Small intestine (tissue), 7 donors: ENCODE measurements around the gene ACTG2. TPM values are rescaled to one million over a fixed set of nuclear protein-coding genes. Genes with fewer than 3 reads are reported as not detected.
A peak's percentile ranks its signal among the peaks of the same experiment; 100 is the strongest.

Experiments
- DNase-seq, 2 donors: peaks; one replicate each; pipeline versions ENCODE4 v3.0.0 to v3.0.0-alpha.2; 2013
- FAIRE-seq: peaks from 2 replicates; lab custom pipeline; 2012; peaks lifted over from hg19 to GRCh38; lab: Jason Lieb, UNC
- H3K27ac ChIP-seq, 3 donors: one replicate each; pipeline ENCODE4 v1.5.1; 2013; ENCODE audit warnings: low read length in 2 of 3, mild to moderate bottlenecking in 2 of 3, control low read depth in 1 of 3, inconsistent platforms in 1 of 3, low read depth in 1 of 3, moderate library complexity in 1 of 3
- H3K27me3 ChIP-seq, 3 donors: one replicate each; pipeline ENCODE4 v1.6.1; 2013; ENCODE audit warnings: low read length in 3 of 3, inconsistent platforms in 1 of 3; ENCODE audit not compliant: control insufficient read depth in 3 of 3, insufficient read depth in 3 of 3
- H3K36me3 ChIP-seq, 3 donors: one replicate each; pipeline ENCODE4 v1.6.1; 2013; ENCODE audit warnings: low read length in 3 of 3, inconsistent platforms in 1 of 3, low read depth in 1 of 3, mild to moderate bottlenecking in 1 of 3, moderate library complexity in 1 of 3; ENCODE audit not compliant: control insufficient read depth in 3 of 3, insufficient read depth in 2 of 3
- H3K4me1 ChIP-seq, 3 donors: one replicate each; pipeline ENCODE4 v1.6.1; 2013; ENCODE audit warnings: low read length in 2 of 3, inconsistent platforms in 1 of 3, low read depth in 1 of 3, mild to moderate bottlenecking in 1 of 3, moderate library complexity in 1 of 3; ENCODE audit not compliant: control insufficient read depth in 3 of 3, insufficient read depth in 2 of 3
- H3K4me3 ChIP-seq, 3 donors: one replicate each; pipeline ENCODE4 v1.5.1; 2013; ENCODE audit warnings: low read length in 3 of 3, control low read depth in 1 of 3, inconsistent platforms in 1 of 3, low read depth in 1 of 3, mild to moderate bottlenecking in 1 of 3, moderate library complexity in 1 of 3
- H3K9me3 ChIP-seq, 2 donors: one replicate each; pipeline ENCODE4 v1.6.1; 2013; ENCODE audit warnings: low read depth in 1 of 2, low read length in 1 of 2; ENCODE audit not compliant: control insufficient read depth in 2 of 2, insufficient read depth in 1 of 2
- WGBS, 3 donors: extraction: QIAGEN DNeasy Blood & Tissue Kit; methylation state at CpG; one replicate each; pipeline ENCODE4 v1.1.7; 2013; 5-methylcytosine and 5-hydroxymethylcytosine counted together
- polyA plus RNA-seq, 4 donors: library from polyadenylated mRNA; stranded (reverse) in 3 of 4; unstranded in 1 of 4; fragments of 200-250 nt in 3 of 4; fragments of 120-200 nt in 1 of 4; gene quantifications; one replicate each; pipeline versions ENCODE4 v1.2.1 to v1.2.3, GENCODE V29; 2013
- donor health status: healthy with polysubstance abuse.
- donor health status: control.
- donor health status: control.
- donor health status: Bipolar disorder and iron deficiency.
- donor health status: healthy.

Gene ACTG2
- polyA plus RNA-seq, 4 donors = 2.0 to 108 (median 42.5) TPM

DNA sequence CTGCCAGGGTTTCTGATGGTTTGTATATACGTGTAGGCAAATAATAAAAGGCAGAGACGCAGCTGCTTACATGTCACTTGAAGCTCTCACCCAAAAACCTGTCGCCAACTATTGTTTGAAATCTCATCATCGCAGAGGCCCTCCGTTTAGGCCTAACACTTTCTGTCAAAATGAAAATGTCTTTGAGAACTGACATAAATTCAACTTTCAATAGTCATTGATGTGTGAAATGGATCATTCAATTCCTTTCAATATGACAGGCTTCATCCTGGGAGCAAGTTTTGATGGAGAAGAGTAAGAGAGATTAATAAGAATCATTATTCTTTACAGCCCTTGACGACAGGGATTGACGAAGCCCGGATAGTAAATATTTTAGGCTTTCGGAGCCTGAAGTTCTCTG lies 2.7 kb downstream of the ACTG2 start:
- peak overlapping the region in 1 of 3 donors; percentile 74 for H3K27ac ChIP-seq
- 72 to 80% (median 78%) methylated on average over 9 of the region's 9 CpGs for WGBS, 3 donors
- no peaks in the 10 kb centered on the region for H3K27me3 ChIP-seq
- H3K4me3 ChIP-seq = peak overlapping the region in 1 of 3 donors; percentile 44
- no peak for DNase-seq
- peaks cover 0 to 3% (median 0%) of the 10 kb centered on the region in 3 donors for H3K36me3 ChIP-seq
- no peaks in the 10 kb centered on the region for H3K9me3 ChIP-seq
- FAIRE-seq = no peak
- no peaks in the 10 kb centered on the region for H3K4me1 ChIP-seq

DNA sequence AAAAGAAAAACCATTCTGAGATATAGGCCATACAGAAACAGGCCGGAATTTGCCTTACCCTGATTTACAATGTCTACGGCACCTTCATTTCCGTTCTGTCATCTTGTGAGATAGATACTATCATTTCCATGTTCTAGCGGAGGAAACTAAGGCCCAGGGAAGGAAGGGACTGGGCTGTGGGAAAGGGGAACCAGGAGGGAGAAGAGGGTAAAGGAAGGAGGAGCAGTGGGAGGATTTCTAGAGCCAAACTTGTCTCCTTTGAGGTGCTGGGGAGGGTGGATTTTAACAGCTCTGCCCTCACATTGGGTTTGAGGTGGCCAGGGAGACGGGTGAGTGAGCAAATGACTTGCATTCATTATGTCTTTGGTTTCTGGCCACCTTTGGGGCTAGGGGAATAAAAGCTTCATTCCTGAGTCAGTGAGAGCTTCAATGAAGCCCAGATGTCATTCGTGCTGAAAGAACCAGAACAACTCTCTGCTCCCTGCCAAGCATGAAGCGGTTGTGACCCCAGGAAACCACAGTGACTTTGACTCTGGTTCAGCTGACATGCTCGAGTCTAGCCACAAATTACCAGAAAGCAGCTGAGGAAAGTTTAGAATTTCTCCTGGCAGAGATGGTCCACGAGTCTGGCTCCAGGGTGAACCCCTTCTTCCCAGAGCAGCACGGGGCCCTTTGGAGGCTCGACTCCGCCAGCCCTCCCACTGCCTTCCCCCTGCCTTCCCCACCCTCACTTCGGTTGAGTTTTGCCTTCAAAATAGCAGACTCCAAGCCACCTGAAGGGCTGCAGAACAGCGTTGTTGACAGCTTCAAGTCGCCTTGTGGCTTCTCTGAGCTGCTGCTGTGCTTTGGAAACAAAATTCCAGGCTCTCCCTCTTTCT lies 3.8 kb downstream of the ACTG2 start:
- peaks cover 0 to 3% (median 0%) of the 10 kb centered on the region in 3 donors for H3K36me3 ChIP-seq
- peak in 1 of 2 donors; percentile 32 for DNase-seq
- peak overlapping the region; percentile 14 to 58 (median 27) for H3K27ac ChIP-seq
- H3K4me1 ChIP-seq = no peaks in the 10 kb centered on the region
- peak overlapping the region in 1 of 3 donors; percentile 44 for H3K4me3 ChIP-seq
- FAIRE-seq = no peak
- H3K27me3 ChIP-seq = no peaks in the 10 kb centered on the region
- no peaks in the 10 kb centered on the region for H3K9me3 ChIP-seq
- WGBS, 3 donors = 58 to 72% (median 64%) methylated on average over 15 of the region's 15 CpGs

DNA sequence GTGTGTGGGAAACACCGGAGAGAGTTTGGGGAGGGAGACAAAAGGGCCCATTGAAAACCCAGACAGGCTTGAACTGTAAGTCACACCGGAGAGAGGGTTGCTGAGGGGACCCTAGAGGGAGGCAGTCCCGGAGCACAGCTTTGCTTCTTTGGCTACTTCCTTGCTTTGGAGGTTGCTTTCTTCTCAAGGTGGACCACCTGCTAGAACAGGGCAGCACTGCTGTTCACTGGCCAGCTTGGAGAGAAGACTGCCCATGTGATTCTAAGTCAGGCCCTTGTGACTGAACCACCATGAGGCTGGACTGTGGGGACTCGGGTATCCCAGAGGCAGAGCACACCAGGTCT lies 4.4 kb downstream of the ACTG2 start:
- Histone ChIP-seq H3K27ac (peak overlapping the region; percentile 14 to 58 (median 27)), H3K4me3 (peak overlapping the region in 1 of 3 donors; percentile 44), H3K4me1 (no peaks in the 10 kb centered on the region), H3K27me3 (no peaks in the 10 kb centered on the region), H3K36me3 (peaks cover 0 to 3% (median 0%) of the 10 kb centered on the region in 3 donors), H3K9me3 (no peaks in the 10 kb centered on the region)
- no peak for DNase-seq
- FAIRE-seq = no peak
- 74 to 87% (median 76%) methylated on average over 4 of the region's 4 CpGs for WGBS, 3 donors

DNA sequence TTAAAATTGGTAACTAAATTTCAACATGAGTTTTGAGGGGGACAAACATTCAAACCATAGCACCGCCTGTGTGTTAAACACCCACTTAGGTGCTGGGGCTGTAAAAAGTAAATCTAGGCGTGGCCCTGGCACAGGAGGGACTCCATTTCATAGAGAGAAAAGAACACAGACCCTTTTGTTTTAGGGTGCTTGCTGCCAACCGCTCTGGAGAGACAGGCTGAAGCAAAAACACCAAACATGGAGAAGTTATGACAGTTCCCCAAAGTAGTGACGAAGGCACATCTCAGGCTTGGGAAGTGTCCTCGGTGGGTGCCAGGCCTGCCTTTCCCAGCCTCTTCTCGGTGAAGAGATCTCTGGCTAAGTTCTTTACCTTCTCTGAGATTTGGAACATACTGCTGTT lies 5.1 kb downstream of the ACTG2 start:
- FAIRE-seq (no peak), DNase-seq (no peak)
- Histone ChIP-seq H3K27me3 (no peaks in the 10 kb centered on the region), H3K36me3 (peaks cover 0 to 3% (median 0%) of the 10 kb centered on the region in 3 donors), H3K27ac (peak overlapping the region in 1 of 3 donors; percentile 58), H3K4me1 (no peaks in the 10 kb centered on the region), H3K9me3 (no peaks in the 10 kb centered on the region), H3K4me3 (peak overlapping the region in 1 of 3 donors; percentile 44)
- 59 to 69% (median 66%) methylated on average over 6 of the region's 6 CpGs for WGBS, 3 donors

DNA sequence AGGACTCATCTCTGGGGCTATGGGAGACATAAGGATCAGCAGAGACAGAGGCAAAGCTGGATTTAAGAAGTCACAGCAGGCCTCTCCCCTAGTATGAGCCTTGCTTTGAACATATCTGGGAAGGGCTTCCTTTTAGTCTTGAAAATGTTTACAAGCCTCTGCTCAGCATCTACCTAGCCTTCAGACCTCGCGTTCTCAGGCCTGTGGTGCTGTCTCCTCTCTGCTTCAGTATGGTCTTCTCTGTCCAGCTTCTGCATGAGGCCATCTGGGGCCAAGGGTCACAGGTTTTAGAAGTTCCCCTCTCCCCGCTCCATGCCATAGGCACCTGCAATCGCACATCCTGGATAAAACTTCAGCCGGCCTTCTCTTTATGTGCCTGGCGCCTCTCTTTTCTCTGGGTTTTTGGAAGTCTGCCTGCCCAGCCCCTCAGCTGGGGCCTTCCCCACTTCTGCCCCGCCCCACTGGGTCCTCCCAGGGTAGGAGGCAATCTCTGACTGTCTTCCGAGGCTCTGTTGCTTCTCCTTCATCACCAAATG lies 7.1 kb downstream of the ACTG2 start:
- 82 to 90% (median 89%) methylated on average over 8 of the region's 8 CpGs for WGBS, 3 donors
- no peak for FAIRE-seq
- DNase-seq = no peak
- peak overlapping the region in 1 of 3 donors; percentile 28 for H3K4me3 ChIP-seq
- H3K27ac ChIP-seq = peak overlapping the region in 1 of 3 donors; percentile 33
- H3K9me3 ChIP-seq = no peaks in the 10 kb centered on the region
- H3K27me3 ChIP-seq = no peaks in the 10 kb centered on the region
- H3K4me1 ChIP-seq = no peaks in the 10 kb centered on the region
- H3K36me3 ChIP-seq = peaks cover 0 to 3% (median 0%) of the 10 kb centered on the region in 3 donors

DNA sequence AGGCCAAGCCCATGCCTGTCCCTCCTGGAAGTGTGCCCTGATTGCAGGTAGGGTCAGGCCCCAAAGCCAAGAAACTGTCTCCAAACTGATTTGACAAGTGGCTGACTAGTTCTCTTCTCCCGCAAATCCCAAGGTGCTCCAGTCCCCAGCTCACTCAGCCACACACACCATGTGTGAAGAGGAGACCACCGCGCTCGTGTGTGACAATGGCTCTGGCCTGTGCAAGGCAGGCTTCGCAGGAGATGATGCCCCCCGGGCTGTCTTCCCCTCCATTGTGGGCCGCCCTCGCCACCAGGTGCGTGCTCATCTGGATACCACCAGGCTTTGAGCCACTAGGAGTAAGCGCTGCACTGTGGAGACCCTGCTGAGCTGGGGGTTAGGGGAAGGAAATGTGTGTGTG lies 8.3 kb downstream of the ACTG2 start:
- Histone ChIP-seq H3K4me3 (no peak overlapping the region), H3K36me3 (peaks cover 0 to 3% (median 0%) of the 10 kb centered on the region in 3 donors), H3K4me1 (no peaks in the 10 kb centered on the region), H3K9me3 (no peaks in the 10 kb centered on the region), H3K27me3 (no peaks in the 10 kb centered on the region), H3K27ac (no peak overlapping the region)
- 88 to 90% (median 90%) methylated on average over 9 to 10 of the region's 10 CpGs for WGBS, 3 donors
- no peak for DNase-seq
- FAIRE-seq = no peak

DNA sequence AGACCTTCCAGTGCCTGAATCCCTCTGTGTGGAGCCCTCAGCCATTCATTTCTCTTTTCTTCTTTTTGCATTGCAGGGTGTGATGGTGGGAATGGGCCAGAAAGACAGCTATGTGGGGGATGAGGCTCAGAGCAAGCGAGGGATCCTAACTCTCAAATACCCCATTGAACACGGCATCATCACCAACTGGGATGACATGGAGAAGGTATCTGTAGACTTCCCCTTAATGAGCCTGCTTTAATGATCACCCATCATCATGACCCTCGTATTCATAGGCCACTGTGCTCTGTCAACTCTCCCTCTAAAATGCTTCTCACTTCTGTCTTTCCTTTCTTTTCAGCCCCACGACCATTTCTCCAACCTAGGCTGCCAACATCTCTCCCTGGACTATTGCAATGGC lies 9.5 kb downstream of the ACTG2 start:
- Histone ChIP-seq H3K36me3 (peaks cover 0 to under 1% (median 0%) of the 10 kb centered on the region in 3 donors), H3K4me1 (no peaks in the 10 kb centered on the region), H3K4me3 (no peak overlapping the region), H3K27ac (no peak overlapping the region), H3K27me3 (no peaks in the 10 kb centered on the region), H3K9me3 (no peaks in the 10 kb centered on the region)
- FAIRE-seq = no peak
- 76 to 94% (median 89%) methylated on average over 4 of the region's 4 CpGs for WGBS, 3 donors
- DNase-seq = no peak

DNA sequence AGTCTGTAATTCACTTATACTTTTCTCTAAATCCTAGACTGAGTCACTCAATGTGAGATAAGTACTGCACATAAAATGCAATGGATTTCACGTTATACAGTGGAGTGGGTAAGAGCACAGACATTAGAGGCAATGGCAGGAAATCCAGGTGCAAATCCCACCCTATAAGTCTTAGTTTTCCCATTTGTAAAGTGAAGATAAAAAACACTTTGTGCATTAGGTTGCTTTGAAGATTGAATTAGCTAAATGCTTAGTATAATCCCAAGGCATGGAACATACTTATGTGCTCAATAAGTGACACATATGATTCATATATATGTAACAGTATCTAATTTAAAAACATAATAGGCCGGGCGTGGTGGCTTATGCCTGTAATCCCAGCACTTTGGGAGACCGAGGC lies 10.5 kb downstream of the ACTG2 start:
- Histone ChIP-seq H3K36me3 (no peaks in the 10 kb centered on the region), H3K4me3 (no peak overlapping the region), H3K27me3 (no peaks in the 10 kb centered on the region), H3K4me1 (no peaks in the 10 kb centered on the region), H3K9me3 (no peaks in the 10 kb centered on the region), H3K27ac (no peak overlapping the region)
- DNase-seq (no peak), FAIRE-seq (no peak)
- 85 to 89% (median 88%) methylated on average over 4 of the region's 4 CpGs for WGBS, 3 donors
